Gastroesophageal sphincter (tissue), 3 donors: Measurements from ENCODE around the gene RARS2.

Experiments
- CTCF ChIP-seq, 4 experiments: fragments of 200-600 bp in 2 of 4; fragments of 450-650 bp in 2 of 4; sonication (generic) in 1 of 4; IDR thresholded peaks; one replicate each; pipeline ENCODE4 v1.5.1; 2017 to 2019; ENCODE audit warnings: antibody characterized with exemption in 4 of 4, mild to moderate bottlenecking in 2 of 4, moderate library complexity in 2 of 4
- POLR2A ChIP-seq, 2 donors: fragments of 450-650 bp; IDR thresholded peaks; one replicate each; pipeline ENCODE4 v1.6.1; 2017; ENCODE audit warnings: antibody characterized with exemption in 2 of 2, mild to moderate bottlenecking in 2 of 2, moderate library complexity in 1 of 2

DNA sequence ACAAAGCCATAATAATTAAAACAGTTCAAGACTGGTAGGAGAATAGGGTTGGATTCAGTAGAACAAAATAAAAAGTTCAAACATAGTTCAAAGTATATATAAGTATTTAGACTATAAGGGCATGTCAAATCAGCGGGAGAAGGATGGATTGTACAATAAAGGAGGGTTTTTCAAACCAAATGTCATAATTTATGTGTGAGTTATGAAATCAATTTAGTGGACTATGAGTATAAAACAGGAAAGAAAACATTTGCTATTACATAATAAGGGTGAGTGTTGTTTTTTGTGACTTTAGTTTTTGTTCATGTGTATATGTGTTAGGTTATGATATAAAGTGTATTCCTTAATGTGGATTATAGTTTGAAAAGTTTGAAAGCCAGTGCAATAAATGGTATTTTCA is 10.8 kb upstream of the RARS2 start:
- TF ChIP-seq POLR2A (IDR thresholded peaks at IDR 0.05) (no peak), CTCF (IDR thresholded peaks at IDR 0.05) (no peak)
